SK-N-DZ (cell line): ENCODE measurements around the gene SLC39A7.
"Not testable (repeated sequence)": the region's sequence is repeated elsewhere in the genome, so short reads cannot be mapped to it uniquely, and the experiment has no call there.

Experiments
- DNase-seq: peaks from one replicate; pipeline ENCODE4 v3.0.0-alpha.2; 2015; ENCODE audit warnings: low spot score

SLC39A7 gene

DNA sequence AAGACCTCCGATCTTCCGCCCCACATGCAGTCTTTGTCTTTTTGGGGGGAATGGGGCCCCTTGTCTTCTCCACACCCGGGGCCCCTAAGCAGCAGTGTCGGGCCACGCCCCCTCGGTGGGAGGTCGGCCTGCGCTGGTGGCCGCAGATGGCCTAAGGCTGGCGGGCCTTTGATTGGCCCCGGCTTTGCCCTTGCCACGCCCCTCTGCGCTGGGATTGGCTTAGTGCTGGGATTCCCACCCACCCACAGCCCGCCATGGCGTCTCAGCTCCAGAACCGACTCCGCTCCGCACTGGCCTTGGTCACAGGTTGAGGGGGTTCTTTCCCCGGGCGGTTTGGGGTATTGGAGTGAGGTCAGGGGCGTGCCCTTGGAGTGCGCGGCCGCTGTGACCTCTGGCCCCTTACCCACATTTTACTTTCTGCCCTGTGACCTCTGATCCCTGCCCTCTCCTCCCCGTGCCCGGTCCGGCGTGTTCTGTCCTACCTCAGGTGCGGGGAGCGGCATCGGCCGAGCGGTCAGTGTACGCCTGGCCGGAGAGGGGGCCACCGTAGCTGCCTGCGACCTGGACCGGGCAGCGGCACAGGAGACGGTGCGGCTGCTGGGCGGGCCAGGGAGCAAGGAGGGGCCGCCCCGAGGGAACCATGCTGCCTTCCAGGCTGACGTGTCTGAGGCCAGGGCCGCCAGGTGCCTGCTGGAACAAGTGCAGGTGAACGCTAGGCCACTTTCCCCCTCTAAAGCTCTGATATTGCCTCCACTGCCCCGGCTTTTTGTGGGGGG is 3.9 kb downstream of the SLC39A7 start, which contains the start of gene HSD17B8:
Gene HSD17B8, plus strand, starts transcription at position 241 of the 776 bp plus-strand sequence. Its CDS starts 14 bp downstream, at position 255.
- DNase-seq, result peak; percentile 89

DNA sequence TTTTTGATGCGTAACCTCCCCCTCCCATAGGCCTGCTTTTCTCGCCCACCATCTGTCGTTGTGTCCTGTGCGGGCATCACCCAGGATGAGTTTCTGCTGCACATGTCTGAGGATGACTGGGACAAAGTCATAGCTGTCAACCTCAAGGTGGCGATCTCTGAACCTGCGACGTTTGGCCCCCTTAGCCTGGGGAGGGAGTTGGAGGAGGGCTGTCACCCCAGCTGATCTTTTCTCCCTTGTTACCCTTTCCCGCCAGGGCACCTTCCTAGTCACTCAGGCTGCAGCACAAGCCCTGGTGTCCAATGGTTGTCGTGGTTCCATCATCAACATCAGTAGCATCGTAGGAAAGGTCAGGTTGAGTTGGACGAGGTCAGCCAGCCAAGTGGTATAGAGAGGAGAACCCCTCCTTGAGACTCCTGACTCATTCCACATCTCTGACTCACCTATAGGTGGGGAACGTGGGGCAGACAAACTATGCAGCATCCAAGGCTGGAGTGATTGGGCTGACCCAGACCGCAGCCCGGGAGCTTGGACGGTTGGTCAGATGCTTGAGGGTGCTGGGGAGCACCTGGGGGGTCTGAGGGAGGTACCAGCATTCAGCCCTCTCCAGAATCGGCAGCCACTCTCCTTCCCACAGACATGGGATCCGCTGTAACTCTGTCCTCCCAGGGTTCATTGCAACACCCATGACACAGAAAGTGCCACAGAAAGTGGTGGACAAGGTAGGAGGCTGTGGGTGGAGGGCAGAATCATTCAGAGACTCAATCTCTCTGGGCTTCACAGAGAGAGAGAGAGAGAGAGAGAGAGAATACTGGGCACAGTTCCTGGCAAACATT is 4.7 kb downstream of the SLC39A7 start:
- no peak for DNase-seq

DNA sequence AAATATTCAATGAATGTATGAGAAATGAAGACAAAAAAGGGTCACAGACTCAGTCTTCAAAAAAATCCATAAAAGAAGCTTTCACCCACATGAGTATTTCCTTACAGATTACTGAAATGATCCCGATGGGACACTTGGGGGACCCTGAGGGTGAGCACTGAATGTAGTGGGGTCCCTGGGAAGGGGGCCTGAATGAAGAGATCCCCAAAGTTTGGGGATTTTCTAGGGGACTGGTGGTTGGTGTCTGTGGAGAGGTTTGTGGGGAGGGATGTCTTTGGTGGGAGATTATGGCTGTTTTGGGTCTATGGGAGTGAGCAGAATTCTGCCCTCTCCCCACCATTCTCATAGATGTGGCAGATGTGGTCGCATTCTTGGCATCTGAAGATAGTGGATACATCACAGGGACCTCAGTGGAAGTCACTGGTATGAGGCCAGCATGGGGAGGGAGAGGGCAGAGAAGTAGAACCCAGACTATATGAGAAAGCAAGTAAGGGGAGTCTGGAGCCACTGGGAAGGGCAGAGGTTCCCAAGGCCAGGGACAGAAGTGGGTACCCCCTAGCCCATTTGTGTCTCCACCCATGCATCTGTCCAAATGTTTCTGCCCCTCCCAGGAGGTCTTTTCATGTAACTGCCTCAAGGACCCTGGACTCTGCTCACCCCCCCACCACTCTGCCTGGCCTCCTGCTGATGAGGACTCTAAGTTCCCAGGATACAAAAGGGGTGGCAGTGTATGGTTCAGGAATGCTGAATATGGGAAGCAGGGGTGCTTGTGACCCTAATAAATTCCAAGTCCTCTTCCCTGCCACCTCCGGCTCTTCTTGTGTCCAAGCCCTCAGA is 5.6 kb downstream of the SLC39A7 start:
- no peak for DNase-seq

DNA sequence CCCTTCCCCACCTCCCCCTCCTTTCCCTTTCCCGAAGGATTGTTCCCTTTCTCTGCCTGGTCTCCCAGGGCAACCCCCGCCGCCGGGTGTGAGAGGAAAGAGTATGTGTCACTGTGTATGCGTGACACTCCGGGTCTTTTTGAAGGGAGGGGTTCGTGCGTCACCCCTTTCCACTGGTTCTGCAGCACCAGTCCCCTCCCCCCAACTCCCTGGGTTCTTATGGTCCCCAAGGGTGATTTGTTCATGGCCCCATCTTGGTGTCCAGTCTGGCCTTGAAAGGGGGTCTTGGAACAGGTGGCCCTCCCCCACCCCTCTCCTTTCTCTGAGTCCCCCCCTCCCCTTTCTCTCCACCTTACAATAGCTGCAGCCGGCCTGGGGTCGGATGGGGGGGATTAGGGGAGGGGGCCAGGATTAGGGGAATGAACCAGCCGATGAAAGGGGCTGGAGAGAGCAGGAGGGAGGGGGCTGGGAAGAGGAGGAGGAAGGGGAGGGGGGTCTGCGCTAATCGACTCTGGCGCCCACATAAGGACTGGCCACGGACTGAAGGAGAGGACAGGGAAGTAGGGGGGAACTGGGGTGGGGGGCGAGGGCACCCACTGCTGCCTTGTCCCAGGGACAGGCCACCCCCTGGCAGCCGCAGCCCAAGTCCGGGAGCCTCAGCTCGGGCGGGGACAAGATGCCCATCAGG is 6.3 kb downstream of the SLC39A7 start:
- no peak for DNase-seq

DNA sequence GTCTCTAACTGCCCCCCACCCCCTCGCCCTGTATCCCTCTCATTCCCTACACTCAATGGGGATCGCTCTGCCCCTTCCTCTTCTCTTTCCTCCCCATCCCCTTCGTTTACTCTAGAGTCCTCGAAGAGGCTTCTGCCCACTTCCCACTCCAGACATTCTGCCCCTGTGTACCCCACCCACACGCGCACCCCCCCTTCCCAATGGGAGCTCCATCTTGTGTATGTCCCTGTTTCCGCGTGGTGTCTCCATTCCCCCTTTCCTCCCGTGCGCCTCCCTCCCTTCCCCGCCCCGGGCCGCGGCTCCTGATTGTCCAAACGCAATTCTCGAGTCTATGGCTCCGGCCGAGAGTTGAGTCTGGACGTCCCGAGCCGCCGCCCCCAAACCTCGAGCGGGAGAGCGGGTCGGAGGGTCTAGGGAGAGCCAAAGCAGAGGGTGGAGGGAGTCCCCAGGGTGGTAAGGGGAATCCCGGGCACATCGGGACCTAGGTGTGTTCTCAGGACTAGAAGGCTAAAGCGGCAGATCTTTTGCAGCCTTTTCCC is 7.0 kb downstream of the SLC39A7 start:
- DNase-seq, result no peak

DNA sequence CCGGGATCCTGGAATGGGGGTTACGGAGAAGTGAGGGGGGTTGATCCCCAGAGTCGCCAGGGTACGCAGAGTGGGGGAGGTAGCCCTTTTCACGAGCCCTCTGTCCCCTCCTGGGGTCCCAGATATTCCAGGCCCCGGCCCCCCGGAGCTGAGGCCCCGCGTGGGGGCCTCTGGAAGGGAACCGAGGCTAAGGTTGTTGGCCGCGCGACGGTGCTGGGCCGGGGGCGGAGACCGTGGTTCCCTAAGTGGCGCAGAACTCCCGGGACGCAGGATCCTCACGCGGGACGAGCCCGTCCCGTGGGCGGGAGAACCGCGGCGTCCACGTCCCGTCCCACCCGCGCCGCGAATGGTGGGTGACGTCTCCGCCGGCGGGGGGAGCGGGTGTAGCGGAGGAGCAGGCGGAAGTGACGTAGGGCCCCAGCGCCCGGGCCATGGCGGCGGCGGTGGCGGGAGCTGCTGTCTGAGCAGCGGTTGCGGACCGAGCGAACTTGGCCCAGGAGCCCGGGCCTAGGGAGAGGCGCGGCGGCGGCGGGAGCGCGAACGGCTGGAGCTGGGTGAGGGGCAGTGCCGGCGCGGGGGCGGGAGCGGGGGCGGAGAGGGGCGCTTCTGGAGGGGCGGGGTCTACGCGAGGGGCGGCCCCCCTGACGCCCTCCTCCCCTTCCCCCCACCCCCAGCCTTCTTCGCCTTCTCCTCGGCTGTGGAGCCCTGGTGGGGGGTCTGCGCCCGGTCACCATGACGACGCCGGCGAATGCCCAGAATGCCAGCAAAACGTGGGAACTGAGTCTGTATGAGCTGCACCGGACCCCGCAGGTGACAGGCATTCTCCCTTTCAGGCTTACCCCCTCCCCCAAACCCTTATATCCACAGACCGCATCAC is 7.7 kb downstream of the SLC39A7 start, which contains the start of gene RING1:
Gene RING1, plus strand, starts transcription at position 410 of the 877 bp plus-strand sequence. Its CDS starts 323 bp downstream, at position 733.
- peak; percentile 71 for DNase-seq

DNA sequence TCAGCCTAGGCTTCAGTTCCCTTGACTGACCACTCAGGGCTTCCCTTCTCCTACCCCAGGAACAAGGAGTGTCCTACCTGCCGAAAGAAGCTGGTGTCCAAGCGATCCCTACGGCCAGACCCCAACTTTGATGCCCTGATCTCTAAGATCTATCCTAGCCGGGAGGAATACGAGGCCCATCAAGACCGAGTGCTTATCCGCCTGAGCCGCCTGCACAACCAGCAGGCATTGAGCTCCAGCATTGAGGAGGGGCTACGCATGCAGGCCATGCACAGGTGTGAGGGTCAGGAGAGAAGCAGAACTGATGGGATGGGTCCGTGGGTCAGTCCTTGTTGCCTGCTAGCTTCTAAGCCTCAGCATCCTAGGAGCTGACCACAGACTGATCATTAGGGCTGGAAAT is 9.2 kb downstream of the SLC39A7 start:
- no peak for DNase-seq

DNA sequence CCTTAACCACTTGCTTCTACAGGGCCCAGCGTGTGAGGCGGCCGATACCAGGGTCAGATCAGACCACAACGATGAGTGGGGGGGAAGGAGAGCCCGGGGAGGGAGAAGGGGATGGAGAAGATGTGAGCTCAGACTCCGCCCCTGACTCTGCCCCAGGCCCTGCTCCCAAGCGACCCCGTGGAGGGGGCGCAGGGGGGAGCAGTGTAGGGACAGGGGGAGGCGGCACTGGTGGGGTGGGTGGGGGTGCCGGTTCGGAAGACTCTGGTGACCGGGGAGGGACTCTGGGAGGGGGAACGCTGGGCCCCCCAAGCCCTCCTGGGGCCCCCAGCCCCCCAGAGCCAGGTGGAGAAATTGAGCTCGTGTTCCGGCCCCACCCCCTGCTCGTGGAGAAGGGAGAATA is 10.5 kb downstream of the SLC39A7 start:
- DNase-seq, result no peak

DNA sequence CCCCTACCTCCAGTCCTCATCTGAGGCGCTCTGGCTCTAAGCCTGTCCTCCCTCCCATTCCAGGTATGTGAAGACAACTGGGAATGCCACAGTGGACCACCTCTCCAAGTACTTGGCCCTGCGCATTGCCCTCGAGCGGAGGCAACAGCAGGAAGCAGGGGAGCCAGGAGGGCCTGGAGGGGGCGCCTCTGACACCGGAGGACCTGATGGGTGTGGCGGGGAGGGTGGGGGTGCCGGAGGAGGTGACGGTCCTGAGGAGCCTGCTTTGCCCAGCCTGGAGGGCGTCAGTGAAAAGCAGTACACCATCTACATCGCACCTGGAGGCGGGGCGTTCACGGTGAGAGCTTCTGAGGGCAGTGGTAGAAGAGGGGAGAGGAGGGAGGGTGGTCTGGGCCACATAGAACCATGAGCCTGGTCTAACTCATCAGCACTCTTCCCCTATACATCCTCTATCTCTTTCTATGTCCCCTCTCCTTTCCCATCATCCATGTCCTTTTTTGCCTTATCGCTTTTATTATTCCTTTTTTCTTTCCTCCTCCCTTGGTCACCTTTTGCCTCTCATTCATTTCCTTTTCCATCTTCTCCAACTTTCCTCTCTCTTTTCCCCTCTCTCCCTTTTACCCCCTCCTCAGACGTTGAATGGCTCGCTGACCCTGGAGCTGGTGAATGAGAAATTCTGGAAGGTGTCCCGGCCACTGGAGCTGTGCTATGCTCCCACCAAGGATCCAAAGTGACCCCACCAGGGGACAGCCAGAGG is 11.2 kb downstream of the SLC39A7 start:
- DNase-seq, result no peak

DNA sequence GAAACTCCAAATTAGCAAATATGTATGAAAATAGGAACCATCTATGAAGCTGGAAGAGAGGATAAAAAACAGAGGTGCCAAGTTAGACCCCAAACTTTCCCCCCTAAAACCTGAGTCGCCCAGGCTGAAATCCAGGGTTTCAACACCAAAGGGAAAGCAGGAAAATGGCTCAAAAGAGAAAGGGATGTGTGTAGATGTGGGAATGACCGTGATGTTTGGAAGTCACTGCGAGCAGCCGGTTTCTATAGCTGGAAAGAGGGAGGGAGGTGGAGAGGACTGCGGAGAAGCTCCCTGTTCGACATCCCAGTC is 12.1 kb downstream of the SLC39A7 start:
- no peak for DNase-seq

DNA sequence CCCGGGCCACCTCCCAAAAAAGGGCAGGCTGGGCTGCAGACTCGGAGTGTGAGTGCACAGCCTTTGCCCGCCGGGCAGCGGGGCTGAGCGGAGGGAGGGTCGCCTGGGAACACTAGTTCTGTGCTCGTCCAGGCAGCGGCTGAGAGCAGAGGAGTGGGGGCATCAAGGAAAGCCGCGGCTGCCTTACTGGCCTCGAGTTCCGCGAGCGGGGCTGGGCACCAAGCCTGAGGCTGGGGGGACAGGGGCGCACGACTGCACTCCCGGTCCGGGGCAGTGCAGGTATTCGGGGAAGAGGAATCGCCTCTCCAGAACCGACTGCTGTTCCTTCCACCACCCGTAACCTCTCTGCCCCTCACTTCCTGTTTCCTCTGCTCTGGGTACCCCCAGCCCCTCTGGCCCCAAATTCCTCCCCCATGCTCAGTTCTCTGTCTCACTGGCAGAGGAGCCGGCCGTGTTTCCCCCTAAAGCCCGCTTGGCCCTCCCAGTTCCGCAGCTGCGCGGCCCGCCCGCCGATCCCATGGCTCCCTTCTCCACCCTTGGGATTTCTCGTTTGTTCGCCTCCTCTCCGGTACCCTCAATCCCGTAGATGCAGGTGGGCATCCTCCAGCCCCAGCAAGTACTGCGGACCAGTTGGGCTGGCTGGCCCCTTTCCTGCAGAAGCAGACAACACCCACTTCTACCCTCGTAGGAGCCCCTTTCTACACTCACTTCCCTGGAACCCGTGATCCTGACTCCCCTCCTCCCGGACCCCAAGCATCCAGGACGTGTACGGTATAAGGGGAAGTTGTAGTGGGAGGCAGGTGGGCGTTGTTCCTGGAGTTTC is 12.7 kb downstream of the SLC39A7 start:
- no peak for DNase-seq

DNA sequence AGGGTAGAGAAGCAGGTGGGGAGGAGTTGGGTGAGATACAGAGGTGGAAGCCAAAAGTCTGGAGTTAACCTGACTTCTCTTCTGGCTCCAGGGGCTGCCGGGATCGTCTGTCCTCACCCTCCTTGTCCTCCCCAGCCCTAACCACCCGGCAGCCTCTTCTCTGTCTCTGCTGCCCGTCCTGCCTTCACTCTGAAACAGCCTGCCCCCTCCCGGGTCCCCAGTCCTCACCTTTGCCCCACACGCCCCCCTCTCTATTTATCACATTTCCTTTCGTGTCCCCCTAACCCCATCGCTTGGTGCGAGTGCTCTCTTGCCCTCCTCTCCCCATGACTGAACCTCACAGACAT is 13.3 kb downstream of the SLC39A7 start:
- DNase-seq, result no peak

DNA sequence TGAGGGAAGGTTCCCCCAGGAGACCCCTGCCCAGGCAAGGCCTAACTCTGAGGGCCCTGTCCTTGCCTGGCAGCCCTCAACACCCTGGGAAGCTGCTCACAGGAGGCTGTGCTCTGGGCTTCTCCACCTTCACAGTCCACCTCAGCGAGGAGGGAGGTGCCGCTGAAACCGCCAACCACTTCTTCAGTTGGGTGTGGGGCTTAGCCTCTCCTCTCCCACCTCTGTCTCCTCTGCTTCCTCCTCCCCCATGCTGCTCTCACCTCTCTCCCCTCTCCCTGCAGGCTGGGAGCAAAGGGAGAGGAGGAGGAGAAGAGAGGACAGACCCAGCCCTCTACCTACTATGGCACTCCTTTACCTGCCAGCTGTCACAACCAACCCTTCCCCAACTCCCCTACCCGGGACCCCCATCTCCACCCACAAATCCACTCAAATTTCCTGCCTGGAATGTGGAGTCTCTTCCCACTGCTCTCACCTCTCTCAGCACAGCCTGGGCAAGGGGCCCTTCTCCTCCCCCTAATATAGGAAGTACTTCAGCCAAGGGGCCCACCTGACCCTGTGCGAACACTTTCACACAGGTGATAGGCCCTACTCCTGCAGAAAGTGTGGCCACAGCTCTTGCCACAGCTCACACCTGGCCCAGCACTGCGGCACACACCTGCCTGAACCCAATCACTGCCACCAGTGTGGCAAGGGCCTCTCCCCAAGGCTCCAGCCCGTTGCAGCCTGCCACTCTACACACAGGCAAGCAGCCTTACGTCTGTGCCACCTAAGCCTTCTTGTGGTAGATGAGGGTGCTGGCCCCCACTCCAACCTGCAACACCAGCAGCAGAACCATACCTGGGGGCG is 14.8 kb downstream of the SLC39A7 start:
- no peak for DNase-seq

DNA sequence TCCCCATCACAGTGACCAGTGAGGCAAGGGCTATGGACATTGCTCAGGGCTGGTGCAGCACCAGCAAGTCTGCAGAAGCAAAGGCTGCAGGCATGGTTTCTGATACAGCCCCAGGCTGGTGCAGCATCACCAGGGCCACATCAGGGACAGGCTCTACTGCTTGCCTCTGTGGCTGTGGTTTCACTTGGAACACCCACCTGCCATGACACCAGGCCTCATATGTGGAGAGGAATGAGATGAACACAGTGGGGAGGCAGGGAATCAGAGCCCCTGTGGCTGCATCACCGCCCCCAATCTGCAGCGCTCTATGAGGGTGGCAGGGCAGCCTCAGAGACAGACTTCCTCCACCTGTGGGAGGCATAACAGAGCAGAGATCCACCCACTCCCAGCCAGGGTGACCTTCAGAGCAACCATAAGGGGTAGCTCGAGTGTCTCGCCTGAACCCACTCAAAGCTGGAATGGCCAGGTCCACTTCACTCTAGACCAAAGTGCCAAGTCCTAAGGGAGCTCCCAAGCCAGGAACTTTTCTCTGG is 15.5 kb downstream of the SLC39A7 start:
- DNase-seq, result no peak

DNA sequence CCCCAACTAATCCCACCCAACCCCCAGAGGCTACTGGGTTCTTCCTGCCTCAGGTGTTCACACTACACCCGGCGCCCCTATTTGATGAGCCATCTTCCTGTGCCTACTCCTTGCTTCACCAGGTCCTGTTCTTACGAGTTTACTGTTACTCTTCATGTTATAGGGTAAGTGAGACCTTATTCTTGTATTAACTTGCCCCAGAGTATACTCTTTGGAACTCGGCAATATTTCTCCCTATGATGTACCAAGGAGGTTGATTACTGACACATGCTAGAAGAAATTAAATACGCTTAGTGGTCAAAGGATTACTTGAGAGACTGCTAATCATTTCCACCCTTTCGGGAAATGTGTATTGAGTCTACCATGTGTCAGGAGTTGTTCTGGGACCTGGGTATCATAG is 16.6 kb downstream of the SLC39A7 start:
- no peak for DNase-seq

DNA sequence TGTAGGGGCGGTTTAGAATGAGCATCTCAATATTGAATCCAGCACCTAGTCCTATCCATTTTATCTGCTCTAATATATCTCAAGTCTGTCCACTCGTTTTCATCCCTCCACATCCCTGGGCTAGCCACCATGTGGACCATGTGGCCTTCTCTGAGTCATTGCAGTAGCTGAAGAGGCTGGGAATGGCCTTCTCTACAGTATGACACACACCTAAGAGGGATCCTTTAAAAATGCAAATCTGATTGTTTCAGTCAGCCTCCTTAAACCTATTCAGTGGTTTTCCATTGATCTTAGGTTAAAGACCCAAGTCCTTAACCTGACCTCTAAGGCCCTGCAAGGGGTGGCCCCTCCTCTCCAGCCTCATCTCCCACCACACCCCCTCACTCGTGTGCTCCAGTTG is 17.0 kb downstream of the SLC39A7 start:
- DNase-seq, result no peak

DNA sequence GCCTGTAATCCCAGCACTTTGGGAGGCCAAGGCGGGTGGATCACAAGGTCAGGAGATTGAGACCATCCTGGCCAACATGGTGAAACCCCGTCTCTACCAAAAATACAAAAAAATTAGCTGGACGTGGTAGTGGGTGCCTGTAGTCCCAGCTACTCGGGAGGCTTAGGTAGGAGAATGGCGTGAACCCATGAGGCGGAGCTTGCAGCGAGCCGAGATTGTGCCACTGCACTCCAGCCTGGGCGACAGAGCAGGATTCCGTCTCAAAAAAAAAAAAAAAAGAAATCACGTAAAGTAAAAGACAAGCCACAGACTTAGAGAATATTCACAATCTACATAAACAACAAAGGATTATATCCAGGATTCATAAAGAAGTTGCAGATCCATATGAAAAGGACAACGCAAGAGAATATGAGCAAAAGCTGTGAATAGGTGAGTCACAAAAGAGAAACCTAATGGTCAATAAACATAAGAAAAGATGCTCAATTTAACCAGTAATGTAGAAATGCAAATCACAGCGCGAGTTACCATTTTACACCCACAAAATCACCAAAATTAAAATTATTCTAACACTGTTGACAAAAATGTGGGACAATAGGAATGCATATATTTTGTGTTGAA is 25.9 kb downstream of the SLC39A7 start:
- DNase-seq, result not testable (repeated sequence)
